Transverse colon (tissue), 4 donors: ENCODE results near the gene CELSR1. TPM values are rescaled to one million over a fixed set of nuclear protein-coding genes. Genes with fewer than 3 reads are reported as not detected.
A peak's percentile ranks its signal among the peaks of the same experiment; 100 is the strongest.

Source experiments
- DNase-seq: peaks from one replicate; pipeline ENCODE4 v3.0.0-alpha.2; 2019
- H3K27ac ChIP-seq, 4 donors: fragments of 200-600 bp; sonication (generic); 2 replicates each; pipeline ENCODE4 v1.5.1; 2016 to 2018; ENCODE audit warnings: inconsistent platforms in 4 of 4
- H3K27me3 ChIP-seq: fragments of 200-600 bp; sonication (generic); 2 replicates; pipeline ENCODE4 v1.5.1; 2017; ENCODE audit warnings: inconsistent platforms
- H3K36me3 ChIP-seq, 4 donors: fragments of 200-600 bp; sonication (generic); 2 replicates each; pipeline ENCODE4 v1.5.1; 2017 to 2019; ENCODE audit warnings: inconsistent platforms in 4 of 4
- H3K4me1 ChIP-seq, 4 donors: fragments of 200-600 bp; sonication (generic); 2 replicates each; pipeline ENCODE4 v1.5.1; 2017 to 2020; ENCODE audit warnings: inconsistent platforms in 4 of 4
- H3K4me3 ChIP-seq, 4 donors: fragments of 200-600 bp; sonication (generic); 1 replicate in 1 of 4; 2 replicates in 3 of 4; pipeline versions ENCODE4 v1.5.1 to v1.6.1; 2017 to 2019; ENCODE audit warnings: inconsistent platforms in 4 of 4
- H3K9me3 ChIP-seq, 2 donors: fragments of 200-600 bp; sonication (generic); 2 replicates each; pipeline ENCODE4 v1.5.1; 2017 to 2019; ENCODE audit warnings: inconsistent platforms in 2 of 2
- CTCF ChIP-seq, 5 experiments: fragments of 200-600 bp in 3 of 5; fragments of 450-650 bp in 2 of 5; sonication (generic) in 3 of 5; IDR thresholded peaks; 1 replicate in 2 of 5; 2 replicates in 3 of 5; pipeline ENCODE4 v1.5.1; 2016 to 2017; ENCODE audit warnings: antibody characterized with exemption in 5 of 5, inconsistent platforms in 3 of 5, mild to moderate bottlenecking in 2 of 5, moderate library complexity in 1 of 5
- EP300 ChIP-seq: sonication (generic); formaldehyde crosslinking; IDR thresholded peaks from one replicate; pipeline ENCODE4 v1.6.1; 2017; ENCODE audit warnings: antibody characterized with exemption, low read depth
- POLR2A ChIP-seq: fragments of 450-650 bp; IDR thresholded peaks from one replicate; pipeline ENCODE4 v1.6.1; 2016; ENCODE audit warnings: antibody characterized with exemption, mild to moderate bottlenecking, moderate library complexity
- POLR2AphosphoS5 ChIP-seq, 3 donors: sonication (generic); formaldehyde crosslinking; IDR thresholded peaks; one replicate each; pipeline ENCODE4 v1.6.1; 2016; ENCODE audit warnings: antibody characterized with exemption in 3 of 3
- WGBS, 2 donors: methylation state at CpG; one replicate each; pipeline ENCODE4 v1.1.5; 2018; ENCODE audit warnings: low coverage in 1 of 2; 5-methylcytosine and 5-hydroxymethylcytosine counted together
- in situ Hi-C, 4 donors: fragments of 200-750 bp; cut with MboI; loops; one replicate each; pipeline versions ENCODE4 v1.15.0 to v1.15.1; 2017; ENCODE audit warnings: low sequenced_read_pairs in 3 of 4, low pct_ligation_motif_present in 1 of 4, low pct_unique_long_range_greater_than_20kb in 1 of 4
- intact Hi-C: fragments of 100-400 bp; cut with DNase I; formaldehyde crosslinking; loops from one replicate; pipeline ENCODE4 v1.15.1; 2023; ENCODE audit warnings: low total_unique reads
- total RNA-seq, 4 donors: library from RNA; depleted of rRNA; stranded (reverse); fragments of >200 nt; gene quantifications; one replicate each; pipeline ENCODE4 v1.1.0, GENCODE V29; 2016

CELSR1 gene
- total RNA-seq, 4 donors from 2014 or later = 0.96 to 2.5 (median 1.4) TPM

- intact Hi-C loops (no loop called here), in situ Hi-C loops (loop anchor here in 3 of 4 donors (25.0 kb wide), 3 partner anchors 143 to 193 kb away; partner anchors contain the start of genes CERK (in 1 of the 3) and TBC1D22A (in 1 of the 3))
- DNase-seq = no peak
- peaks cover 5 to 6% of the 10 kb centered on the region in 2 donors for H3K9me3 ChIP-seq
- H3K4me3 ChIP-seq = no peak overlapping the region
- H3K27ac ChIP-seq = no peak overlapping the region
- no peaks in the 10 kb centered on the region for H3K27me3 ChIP-seq
- TF ChIP-seq POLR2AphosphoS5 (IDR thresholded peaks at IDR 0.05) = no peak
- TF ChIP-seq POLR2A = no peak
- no peak for TF ChIP-seq EP300
- peaks cover 2 to 4% (median 2%) of the 10 kb centered on the region in 4 donors for H3K4me1 ChIP-seq
- WGBS, 2 donors = 87 to 93% methylated on average over 10 to 23 of the region's 23 CpGs
- H3K36me3 ChIP-seq = no peaks in the 10 kb centered on the region
Observed at GRCh38 chr22:46569055-46569847, 31.8 kb upstream of the CELSR1 start.

DNA sequence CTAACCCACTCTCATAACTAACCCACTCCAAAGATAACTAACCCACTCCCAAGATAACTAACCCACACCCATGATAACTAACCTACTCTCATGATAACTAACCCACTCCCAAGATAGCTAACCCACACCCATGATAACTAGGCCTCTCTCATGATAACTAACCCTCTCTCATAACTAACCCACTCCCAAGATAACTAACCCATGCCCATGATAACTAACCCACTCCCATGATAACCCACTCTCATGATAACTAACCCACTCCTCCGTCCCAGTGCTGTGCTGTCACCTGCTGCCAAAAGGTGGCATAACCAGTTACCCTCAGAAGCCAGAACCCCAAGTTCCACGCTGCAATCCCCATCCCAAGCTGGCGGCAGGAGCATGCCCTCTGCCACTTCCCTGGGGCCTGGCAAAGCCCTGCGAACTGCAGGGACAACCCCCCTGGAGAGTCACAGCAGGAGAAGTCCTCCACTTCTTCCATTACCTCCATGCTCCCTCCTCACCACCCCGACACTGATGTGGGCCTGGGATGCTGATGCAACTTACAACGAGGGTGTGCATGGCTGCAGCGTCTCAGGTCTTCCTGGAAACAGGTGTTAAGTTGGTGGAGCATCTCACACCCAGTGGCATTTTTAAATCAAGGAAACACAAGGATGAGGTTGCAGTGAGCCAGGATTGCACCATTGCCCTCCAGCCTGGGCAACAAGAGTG, 30.8 kb upstream of the CELSR1 start:
- no peak overlapping the region for H3K4me3 ChIP-seq
- peaks cover 11 to 13% (median 12%) of the 10 kb centered on the region in 4 donors for H3K4me1 ChIP-seq
- no peak for DNase-seq
- TF ChIP-seq EP300 = no peak
- TF ChIP-seq POLR2AphosphoS5 (IDR thresholded peaks at IDR 0.05) = no peak
- no peak for TF ChIP-seq POLR2A
- TF ChIP-seq CTCF (IDR thresholded peaks at IDR 0.05) = no peak
- WGBS, 2 donors = 53 to 80% methylated on average over 1 to 7 of the region's 7 CpGs
- no peaks in the 10 kb centered on the region for H3K27me3 ChIP-seq
- no peak overlapping the region for H3K27ac ChIP-seq
- no peaks in the 10 kb centered on the region for H3K36me3 ChIP-seq
- intact Hi-C loops (no loop called here), in situ Hi-C loops (loop anchor here in 3 of 4 donors (25.0 kb wide), 3 partner anchors 144 to 194 kb away; partner anchors contain the start of genes CERK (in 1 of the 3) and TBC1D22A (in 1 of the 3))
- peaks cover 5 to 6% of the 10 kb centered on the region in 2 donors for H3K9me3 ChIP-seq

GRCh38 chr22:46567471-46567870, 30.1 kb upstream of the CELSR1 start:
- 70 to 96% methylated on average over 1 of the region's 1 CpG for WGBS, 2 donors
- no peak overlapping the region for H3K27ac ChIP-seq
- DNase-seq = no peak
- H3K4me1 ChIP-seq = peaks cover 11 to 13% (median 12%) of the 10 kb centered on the region in 4 donors
- TF ChIP-seq EP300 = no peak
- TF ChIP-seq POLR2A = no peak
- TF ChIP-seq POLR2AphosphoS5 (IDR thresholded peaks at IDR 0.05) = no peak
- TF ChIP-seq CTCF (IDR thresholded peaks at IDR 0.05) = no peak
- peaks cover 5 to 6% of the 10 kb centered on the region in 2 donors for H3K9me3 ChIP-seq
- in situ Hi-C loops (loop anchor here in 3 of 4 donors (25.0 kb wide), 3 partner anchors 145 to 195 kb away; partner anchors contain the start of genes CERK (in 1 of the 3) and TBC1D22A (in 1 of the 3)), intact Hi-C loops (no loop called here)
- no peaks in the 10 kb centered on the region for H3K27me3 ChIP-seq
- H3K36me3 ChIP-seq = no peaks in the 10 kb centered on the region
- no peak overlapping the region for H3K4me3 ChIP-seq

- intact Hi-C loops (no loop called here), in situ Hi-C loops (loop anchor here in 3 of 4 donors (25.0 kb wide), 3 partner anchors 148 to 198 kb away; partner anchors contain the start of genes CERK (in 1 of the 3) and TBC1D22A (in 1 of the 3))
- H3K9me3 ChIP-seq = no peaks in the 10 kb centered on the region
- H3K27me3 ChIP-seq = no peaks in the 10 kb centered on the region
- 57 to 100% methylated on average over 1 to 8 of the region's 9 CpGs for WGBS, 2 donors
- H3K27ac ChIP-seq = peak overlapping the region; percentile 74 to 87 (median 80)
- peaks cover 11 to 13% (median 12%) of the 10 kb centered on the region in 4 donors for H3K4me1 ChIP-seq
- peak; percentile 71 for DNase-seq
- H3K4me3 ChIP-seq = no peak overlapping the region
- no peak for TF ChIP-seq CTCF (IDR thresholded peaks at IDR 0.05)
- no peak for TF ChIP-seq POLR2A
- TF ChIP-seq POLR2AphosphoS5 (IDR thresholded peaks at IDR 0.05) = no peak
- no peak for TF ChIP-seq EP300
- no peaks in the 10 kb centered on the region for H3K36me3 ChIP-seq
Observed at GRCh38 chr22:46564084-46564714, 26.8 kb upstream of the CELSR1 start.
